Endothelial cell (in vitro differentiated cells): Measurements from ENCODE around the gene MREG. TPM values are rescaled to one million over a fixed set of nuclear protein-coding genes. Genes with fewer than 3 reads are reported as not detected.

Source experiments
- DNase-seq: peaks from one replicate; pipeline ENCODE4 v3.0.0; 2021; ENCODE audit warnings: low spot score
- H3K27ac Mint-ChIP-seq: one replicate; pipeline ENCODE4 v1.8.0; 2021; ENCODE audit warnings: mixed read lengths, inconsistent platforms; ENCODE audit not compliant: unreplicated experiment
- H3K27me3 Mint-ChIP-seq: one replicate; pipeline ENCODE4 v1.8.0; 2021; ENCODE audit warnings: mild to moderate bottlenecking, moderate library complexity, mixed read lengths, inconsistent platforms; ENCODE audit not compliant: unreplicated experiment
- H3K36me3 Mint-ChIP-seq: one replicate; pipeline ENCODE4 v1.8.0; 2021; ENCODE audit warnings: mild to moderate bottlenecking, low read depth, mixed read lengths, inconsistent platforms; ENCODE audit not compliant: unreplicated experiment
- H3K4me1 Mint-ChIP-seq: one replicate; pipeline ENCODE4 v1.8.0; 2021; ENCODE audit warnings: mild to moderate bottlenecking, mixed read lengths, inconsistent platforms; ENCODE audit not compliant: unreplicated experiment
- H3K4me3 Mint-ChIP-seq: one replicate; pipeline ENCODE4 v1.8.0; 2021; ENCODE audit warnings: mild to moderate bottlenecking, mixed read lengths, inconsistent platforms; ENCODE audit not compliant: unreplicated experiment
- H3K9me3 Mint-ChIP-seq: one replicate; pipeline ENCODE4 v1.8.0; 2021; ENCODE audit warnings: mixed read lengths, inconsistent platforms; ENCODE audit not compliant: unreplicated experiment
- long read RNA-seq: library from polyadenylated mRNA; unstranded; transcript quantifications from one replicate; pipeline ENCODE4 v2.0.0, GENCODE V29; 2020; ENCODE audit not compliant: unreplicated experiment
- total RNA-seq: library from RNA; stranded (reverse); fragmentation: NEBNext Ultra II Directional; extraction: Animal tissue kit (Norgen Biotek cat#: 25700); gene quantifications from one replicate; pipeline ENCODE4 v1.2.1, GENCODE V29; 2021; ENCODE audit not compliant: unreplicated experiment
- TF ChIP-seq, protein P1 (sequence below): fragments of 200-600 bp; sonication (generic); IDR thresholded peaks from one replicate; pipeline ENCODE4 v1.5.0; 2021; ENCODE audit warnings: antibody characterized with exemption; ENCODE audit not compliant: unreplicated experiment

MREG gene, protein sequence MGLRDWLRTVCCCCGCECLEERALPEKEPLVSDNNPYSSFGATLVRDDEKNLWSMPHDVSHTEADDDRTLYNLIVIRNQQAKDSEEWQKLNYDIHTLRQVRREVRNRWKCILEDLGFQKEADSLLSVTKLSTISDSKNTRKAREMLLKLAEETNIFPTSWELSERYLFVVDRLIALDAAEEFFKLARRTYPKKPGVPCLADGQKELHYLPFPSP
- total RNA-seq: 26.1 TPM
- long read RNA-seq, partial matches to known transcripts: 0 of 2 reads
- long read RNA-seq, other reads (novel, unspliced or antisense): 1 of 2 reads

DNA sequence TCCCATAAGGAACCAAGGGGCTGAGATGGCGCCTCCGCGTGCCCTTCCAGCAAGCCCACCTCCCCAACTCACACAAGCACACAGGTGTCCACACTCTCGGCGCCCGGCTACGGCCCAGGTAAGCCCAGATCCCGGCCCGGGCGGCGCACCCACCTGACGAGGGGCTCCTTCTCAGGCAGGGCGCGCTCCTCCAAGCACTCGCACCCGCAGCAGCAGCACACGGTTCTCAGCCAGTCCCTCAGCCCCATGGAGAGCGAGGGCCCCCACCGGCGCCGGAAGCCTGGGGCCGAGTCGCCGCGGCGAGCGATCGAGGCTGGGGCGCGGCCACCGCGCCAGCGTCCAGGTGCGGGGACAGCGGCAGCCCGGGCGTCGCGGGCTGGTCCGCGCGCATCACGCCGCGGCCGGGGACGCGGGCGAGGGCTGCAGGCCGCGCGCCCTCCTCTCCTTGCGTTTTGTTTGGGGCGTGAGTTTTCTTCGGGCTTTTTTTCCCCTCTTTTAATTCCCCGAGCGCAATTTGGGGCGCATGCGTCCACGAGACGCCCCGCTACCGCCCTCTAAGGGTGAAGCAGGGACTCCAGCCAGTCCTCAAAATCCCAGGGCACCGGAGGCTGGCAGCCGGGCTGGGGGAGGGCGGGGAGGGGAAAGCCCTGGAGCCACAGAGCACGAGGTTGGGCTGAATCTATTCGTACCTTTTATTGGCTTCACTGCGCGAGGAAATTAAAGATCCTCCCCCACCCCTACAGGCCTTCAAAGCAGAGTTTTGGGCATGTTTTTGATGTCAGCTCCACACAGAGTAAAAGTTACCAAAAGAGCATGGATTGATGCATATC is at the start of gene MREG:
Gene MREG, minus strand, starts transcription at position 472 of the 830 bp plus-strand sequence. Its CDS starts 224 bp downstream, at position 248.
- DNase-seq: peak; percentile 91
- H3K9me3 Mint-ChIP-seq: no peaks in the 10 kb centered on the region
- TF ChIP-seq, protein P1, sequence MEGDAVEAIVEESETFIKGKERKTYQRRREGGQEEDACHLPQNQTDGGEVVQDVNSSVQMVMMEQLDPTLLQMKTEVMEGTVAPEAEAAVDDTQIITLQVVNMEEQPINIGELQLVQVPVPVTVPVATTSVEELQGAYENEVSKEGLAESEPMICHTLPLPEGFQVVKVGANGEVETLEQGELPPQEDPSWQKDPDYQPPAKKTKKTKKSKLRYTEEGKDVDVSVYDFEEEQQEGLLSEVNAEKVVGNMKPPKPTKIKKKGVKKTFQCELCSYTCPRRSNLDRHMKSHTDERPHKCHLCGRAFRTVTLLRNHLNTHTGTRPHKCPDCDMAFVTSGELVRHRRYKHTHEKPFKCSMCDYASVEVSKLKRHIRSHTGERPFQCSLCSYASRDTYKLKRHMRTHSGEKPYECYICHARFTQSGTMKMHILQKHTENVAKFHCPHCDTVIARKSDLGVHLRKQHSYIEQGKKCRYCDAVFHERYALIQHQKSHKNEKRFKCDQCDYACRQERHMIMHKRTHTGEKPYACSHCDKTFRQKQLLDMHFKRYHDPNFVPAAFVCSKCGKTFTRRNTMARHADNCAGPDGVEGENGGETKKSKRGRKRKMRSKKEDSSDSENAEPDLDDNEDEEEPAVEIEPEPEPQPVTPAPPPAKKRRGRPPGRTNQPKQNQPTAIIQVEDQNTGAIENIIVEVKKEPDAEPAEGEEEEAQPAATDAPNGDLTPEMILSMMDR: peak; percentile 64
- peak within 1 kb of the TSS; percentile 65 for H3K27ac Mint-ChIP-seq
- peaks cover 5% of the 10 kb centered on the region for H3K27me3 Mint-ChIP-seq
- H3K4me1 Mint-ChIP-seq: peaks cover 25% of the 10 kb centered on the region
- H3K36me3 Mint-ChIP-seq: peaks cover 2% of the 10 kb centered on the region
- H3K4me3 Mint-ChIP-seq: peak within 1 kb of the TSS; percentile 93

DNA sequence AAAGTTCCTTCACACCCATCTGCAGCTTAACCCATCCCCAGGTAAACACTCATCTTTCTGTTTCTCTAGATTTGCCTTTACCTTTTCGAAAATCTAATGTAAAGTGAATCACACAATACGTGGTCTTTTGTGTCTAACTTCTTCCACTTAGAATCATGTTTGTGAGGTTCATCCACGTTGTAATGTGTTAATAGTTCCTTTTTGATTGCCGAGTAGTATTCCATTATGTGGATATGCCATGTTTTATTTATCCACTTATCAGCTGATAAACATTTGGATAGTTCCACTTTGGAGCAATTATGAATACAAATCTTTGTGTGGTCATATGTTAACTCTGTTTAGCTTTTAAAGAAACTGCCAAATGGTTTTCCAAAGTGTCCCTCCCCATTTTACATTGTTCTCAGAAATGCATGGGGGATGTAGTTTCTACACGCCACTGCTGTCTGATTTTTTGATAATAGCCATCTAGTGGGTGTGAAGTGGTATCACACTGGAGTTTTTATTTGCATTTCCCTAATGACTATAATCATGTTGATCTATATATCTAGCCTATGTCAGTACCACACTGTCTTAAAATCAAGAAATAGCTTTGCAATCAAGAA is 46.0 kb upstream of the MREG start:
- TF ChIP-seq, protein P1: peak; percentile 63
- H3K27ac Mint-ChIP-seq: no peak overlapping the region
- H3K9me3 Mint-ChIP-seq: no peaks in the 10 kb centered on the region
- no peak for DNase-seq
- H3K4me3 Mint-ChIP-seq: no peak overlapping the region
- peaks cover 5% of the 10 kb centered on the region for H3K4me1 Mint-ChIP-seq
- H3K27me3 Mint-ChIP-seq: no peaks in the 10 kb centered on the region
- H3K36me3 Mint-ChIP-seq: no peaks in the 10 kb centered on the region

DNA sequence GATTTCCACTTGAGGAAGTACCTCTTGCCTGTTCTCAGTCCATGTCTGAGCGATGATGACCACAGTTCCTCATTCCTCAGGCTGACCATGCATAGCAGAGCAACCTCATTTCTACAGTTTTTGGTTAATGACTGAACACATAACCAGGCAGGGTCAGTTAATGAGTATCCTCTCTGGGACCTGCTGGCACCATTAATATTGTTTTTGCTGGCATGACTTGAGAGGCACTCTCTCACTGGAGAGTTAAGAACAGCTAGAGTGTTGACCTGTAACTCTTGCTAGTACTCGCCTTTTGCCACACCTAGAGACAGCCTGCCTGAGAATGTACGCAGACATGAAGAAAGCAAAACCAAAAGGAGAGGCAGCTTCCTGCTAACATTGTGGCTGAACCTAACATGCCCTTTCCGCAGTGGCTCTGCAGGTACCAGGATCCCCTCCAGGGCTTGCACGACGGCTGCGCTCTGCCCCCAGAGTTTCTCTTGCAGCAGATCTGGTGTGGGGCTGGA is 44.4 kb upstream of the MREG start:
- Mint-ChIP-seq H3K27ac (no peak overlapping the region), H3K9me3 (no peaks in the 10 kb centered on the region), H3K4me1 (peaks cover 5% of the 10 kb centered on the region), H3K4me3 (no peak overlapping the region), H3K27me3 (no peaks in the 10 kb centered on the region), H3K36me3 (no peaks in the 10 kb centered on the region)
- DNase-seq: no peak
- TF ChIP-seq, protein P1: no peak

DNA sequence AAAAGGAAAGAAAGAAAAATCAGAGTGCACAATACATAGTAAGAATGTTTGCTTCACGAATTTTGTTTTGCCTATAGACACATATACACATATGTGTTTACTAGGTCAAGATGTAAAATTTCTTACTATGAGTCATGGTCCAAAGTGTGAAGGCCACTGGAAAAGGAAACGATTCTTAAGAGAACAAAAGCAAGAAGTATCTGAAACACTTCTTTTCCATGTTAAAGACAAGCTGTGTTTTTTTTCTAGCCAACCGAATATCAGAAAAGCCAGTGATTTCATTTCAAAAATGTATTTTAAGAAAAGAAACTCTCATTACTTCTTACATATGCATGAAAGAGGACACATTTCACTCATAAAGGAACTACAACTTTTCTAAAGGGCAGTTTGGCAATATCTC is 43.4 kb upstream of the MREG start:
- Mint-ChIP-seq H3K27me3 (no peaks in the 10 kb centered on the region), H3K4me1 (peaks cover 5% of the 10 kb centered on the region), H3K9me3 (no peaks in the 10 kb centered on the region), H3K27ac (no peak overlapping the region), H3K36me3 (no peaks in the 10 kb centered on the region), H3K4me3 (no peak overlapping the region)
- no peak for DNase-seq
- TF ChIP-seq, protein P1: no peak
